A549 (cell line): ENCODE data around the gene IRF4. TPM values are rescaled to one million over a fixed set of nuclear protein-coding genes. Genes with fewer than 3 reads are reported as not detected.

ENCODE experiments used
- ATAC-seq, 2 experiments: fragments of 200-7000 bp in 1 of 2; fragments of >200 bp in 1 of 2; cut with Nextera tagmentation in 1 of 2; cut with Tn5 transposase in 1 of 2; 3 replicates each; pipeline versions ENCODE4 v1.8.0 to v1.9.1; 2018 to 2020; ENCODE audit warnings: mild to moderate bottlenecking in 1 of 2, moderate library complexity in 1 of 2
- CTCF ChIA-PET: fragments of 300-600 bp; sonication (Branson Sonifier 250); formaldehyde crosslinking; extraction: SDS; loops from one replicate; lab custom pipeline; 2021; ENCODE audit warnings: antibody characterized with exemption, inconsistent platforms; lab: Yijun Ruan, JAX
- POLR2A ChIA-PET: fragments of 350-600 bp; formaldehyde crosslinking; extraction: SDS; loops from one replicate; lab custom pipeline; 2021; ENCODE audit warnings: antibody characterized with exemption, inconsistent platforms; lab: Yijun Ruan, JAX
- DNase-seq, 2 experiments: peaks; one replicate each; pipeline versions ENCODE4 v3.0.0 to v3.0.0-alpha.2; 2011 to 2016; ENCODE audit warnings: low read depth in 1 of 2, low spot score in 1 of 2
- FAIRE-seq: peaks from 2 replicates; lab custom pipeline; 2011; peaks lifted over from hg19 to GRCh38; lab: Jason Lieb, UNC
- H3K27ac ChIP-seq, 2 experiments: fragments of >200 bp; sonication (Bioruptor Twin); formaldehyde crosslinking; 3 replicates each; pipeline ENCODE4 v1.5.1; 2016 to 2017
- H3K4me1 ChIP-seq: fragments of >200 bp; sonication (Bioruptor Twin); formaldehyde crosslinking; 3 replicates; pipeline ENCODE4 v1.6.1; 2016
- H3K4me2 ChIP-seq: fragments of >200 bp; sonication (Bioruptor Twin); formaldehyde crosslinking; 3 replicates; pipeline ENCODE4 v1.6.1; 2016
- H3K4me3 ChIP-seq: fragments of >200 bp; sonication (Bioruptor Twin); formaldehyde crosslinking; 3 replicates; pipeline ENCODE4 v1.5.1; 2016
- H3K9me3 ChIP-seq: fragments of >200 bp; sonication (Bioruptor Twin); formaldehyde crosslinking; 3 replicates; pipeline ENCODE4 v1.6.1; 2016
- CBX2 ChIP-seq: fragments of 200-600 bp; sonication (generic); IDR thresholded peaks from 2 replicates; pipeline ENCODE4 v1.6.1; 2016; ENCODE audit warnings: low read depth, mild to moderate bottlenecking, borderline replicate concordance
- EHF ChIP-seq: fragments of 250-450 bp; sonication (Bioruptor Pico); IDR thresholded peaks from 2 replicates; pipeline ENCODE4 v1.5.0; 2020; ENCODE audit warnings: mild to moderate bottlenecking
- FOSB ChIP-seq: fragments of 250-450 bp; sonication (Bioruptor Pico); IDR thresholded peaks from 2 replicates; pipeline ENCODE4 v1.5.0; 2020; ENCODE audit warnings: mild to moderate bottlenecking, moderate library complexity
- FOSL2 ChIP-seq, 2 experiments: fragments of 450-650 bp in 1 of 2; fragments of >200 bp in 1 of 2; sonication (Bioruptor Twin) in 1 of 2; formaldehyde crosslinking; IDR thresholded peaks; 2 replicates each; pipeline versions ENCODE4 v1.5.0 to v1.6.1; 2016 to 2020; ENCODE audit warnings: mild to moderate bottlenecking in 1 of 2, moderate library complexity in 1 of 2
- GATA3 ChIP-seq: IDR thresholded peaks from 2 replicates; pipeline ENCODE4 v1.6.1; 2012; ENCODE audit warnings: borderline replicate concordance
- JUN ChIP-seq, 2 experiments: fragments of >200 bp; sonication (Bioruptor Twin); formaldehyde crosslinking; IDR thresholded peaks; 2 replicates in 1 of 2; 3 replicates in 1 of 2; pipeline ENCODE4 v1.6.1; 2016 to 2017
- JUNB ChIP-seq: fragments of >200 bp; sonication (Bioruptor Twin); formaldehyde crosslinking; IDR thresholded peaks from 2 replicates; pipeline ENCODE4 v1.6.1; 2016
- MAFK ChIP-seq: fragments of 450-650 bp; IDR thresholded peaks from 2 replicates; pipeline ENCODE4 v1.6.1; 2014; ENCODE audit not compliant: partially characterized antibody
- MYC ChIP-seq: IDR thresholded peaks from 2 replicates; pipeline ENCODE4 v1.6.1; 2012; ENCODE audit warnings: mild to moderate bottlenecking, inconsistent platforms, low read length, improper control_type of control experiment, borderline replicate concordance
- NPAS2 ChIP-seq: fragments of 250-450 bp; sonication (Bioruptor Pico); IDR thresholded peaks from 2 replicates; pipeline ENCODE4 v1.8.0; 2022; ENCODE audit warnings: mild to moderate bottlenecking, moderate library complexity, borderline replicate concordance
- PHF8 ChIP-seq: fragments of 200-600 bp; sonication (generic); IDR thresholded peaks from 2 replicates; pipeline ENCODE4 v1.6.1; 2016; ENCODE audit warnings: low read depth, mild to moderate bottlenecking, antibody characterized with exemption, moderate library complexity, borderline replicate concordance
- RARB ChIP-seq: fragments of 250-450 bp; sonication (Bioruptor Pico); IDR thresholded peaks from 2 replicates; pipeline ENCODE4 v1.8.0; 2021; ENCODE audit warnings: mild to moderate bottlenecking, moderate library complexity
- RCOR1 ChIP-seq: fragments of 150-350 bp; IDR thresholded peaks from 2 replicates; pipeline ENCODE4 v1.6.1; 2014; ENCODE audit warnings: antibody characterized with exemption, low read length, low read depth
- RFX5 ChIP-seq: fragments of 450-650 bp; IDR thresholded peaks from 2 replicates; pipeline ENCODE4 v1.7.1; 2014; ENCODE audit warnings: antibody characterized with exemption, mild to moderate bottlenecking, moderate library complexity
- RNF2 ChIP-seq: fragments of 200-600 bp; sonication (generic); IDR thresholded peaks from 2 replicates; pipeline ENCODE4 v1.6.1; 2016; ENCODE audit warnings: low read depth, mild to moderate bottlenecking, antibody characterized with exemption, moderate library complexity, borderline replicate concordance
- SREBF2 ChIP-seq: fragments of 450-650 bp; IDR thresholded peaks from 2 replicates; pipeline ENCODE4 v1.6.1; 2014; ENCODE audit warnings: mild to moderate bottlenecking, moderate library complexity
- TP53 ChIP-seq: fragments of 250-450 bp; sonication (Bioruptor Pico); IDR thresholded peaks from 2 replicates; pipeline ENCODE4 v1.5.0; 2021; ENCODE audit warnings: mild to moderate bottlenecking, moderate library complexity
- ZC3H11A ChIP-seq: fragments of 450-650 bp; IDR thresholded peaks from 2 replicates; pipeline ENCODE4 v1.6.1; 2014; ENCODE audit warnings: antibody characterized with exemption, mild to moderate bottlenecking
- ZFP36 ChIP-seq: fragments of 450-650 bp; IDR thresholded peaks from 2 replicates; pipeline ENCODE4 v1.6.1; 2014; ENCODE audit warnings: borderline replicate concordance; ENCODE audit not compliant: partially characterized antibody
- WGBS: methylation state at CpG from one replicate; pipeline ENCODE4 v1.1.6; 2017; ENCODE audit errors: missing lambda C conversion rate; 5-methylcytosine and 5-hydroxymethylcytosine counted together
- polyA plus RNA-seq, 4 experiments: library from polyadenylated mRNA; depleted of rRNA in 3 of 4; stranded (reverse); fragments of >200 nt; fragmentation: RNase III in 1 of 4; extraction: RNeasy Plus Mini Kit Qiagen cat#74134 plus additional on column Dnase treatment in 1 of 4; gene quantifications; 2 replicates in 3 of 4; 3 replicates in 1 of 4; pipeline ENCODE4 v1.2.3, GENCODE V29; 2011 to 2017
- TF ChIP-seq, protein P1 (sequence below): fragments of 200-600 bp; sonication (generic); IDR thresholded peaks from 2 replicates; pipeline ENCODE4 v1.6.1; 2016; ENCODE audit warnings: antibody characterized with exemption, mild to moderate bottlenecking, moderate library complexity
- TF ChIP-seq, protein P2 (sequence below): IDR thresholded peaks from 2 replicates; pipeline ENCODE4 v1.6.1; 2012
- TF ChIP-seq, protein P3 (sequence below): fragments of 450-650 bp; IDR thresholded peaks from 2 replicates; pipeline ENCODE4 v1.6.1; 2014; ENCODE audit warnings: antibody characterized with exemption

IRF4 gene
- polyA plus RNA-seq, 2 of the 4 experiments (the other 2 are of a cell fraction), result 0.03 TPM

DNA sequence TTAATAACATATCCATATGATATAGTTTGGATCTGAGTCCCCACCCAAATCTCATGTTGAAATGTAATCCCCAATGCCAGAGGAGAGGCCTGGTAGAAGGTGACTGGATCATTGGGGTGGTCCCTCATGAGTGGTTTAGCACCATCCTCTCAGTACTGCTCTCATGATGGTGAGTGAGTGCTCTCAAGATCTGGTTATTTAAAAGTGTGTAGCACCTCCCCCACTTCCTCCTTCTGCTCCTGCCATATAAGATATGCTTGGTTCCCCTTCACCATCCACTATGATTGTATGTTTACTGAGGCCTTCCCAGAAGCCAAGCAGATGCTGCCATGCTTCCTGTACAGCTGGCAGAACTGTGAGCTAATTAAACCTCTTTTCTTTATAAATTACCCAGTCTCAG is 22.9 kb downstream of the IRF4 start:
- ATAC-seq (no peak), FAIRE-seq (no peak)
- POLR2A ChIA-PET, result no interaction called here
- H3K4me3 ChIP-seq, result no peak overlapping the region
- TF ChIP-seq GATA3 (no peak), RNF2 (no peak), EHF (CRISPR knock-in tag) (no peak), JUN (IDR thresholded peaks at IDR 0.05) (no peak), NPAS2 (CRISPR knock-in tag) (no peak), RARB (CRISPR knock-in tag) (no peak), FOSL2 (IDR thresholded peaks at IDR 0.05) (no peak), FOSL2 (CRISPR knock-in tag; IDR thresholded peaks at IDR 0.05) (no peak), CBX2 (no peak), ZC3H11A (no peak), JUNB (no peak), ZFP36 (no peak), RFX5 (no peak)
- TF ChIP-seq, all 56 proteins: peak for 0
- Histone ChIP-seq H3K4me2 (no peak overlapping the region), H3K27ac (no peak overlapping the region), H3K4me1 (no peaks in the 10 kb centered on the region), H3K9me3 (no peaks in the 10 kb centered on the region)
- CTCF ChIA-PET, result no interaction called here
- DNase-seq, result no peak

DNA sequence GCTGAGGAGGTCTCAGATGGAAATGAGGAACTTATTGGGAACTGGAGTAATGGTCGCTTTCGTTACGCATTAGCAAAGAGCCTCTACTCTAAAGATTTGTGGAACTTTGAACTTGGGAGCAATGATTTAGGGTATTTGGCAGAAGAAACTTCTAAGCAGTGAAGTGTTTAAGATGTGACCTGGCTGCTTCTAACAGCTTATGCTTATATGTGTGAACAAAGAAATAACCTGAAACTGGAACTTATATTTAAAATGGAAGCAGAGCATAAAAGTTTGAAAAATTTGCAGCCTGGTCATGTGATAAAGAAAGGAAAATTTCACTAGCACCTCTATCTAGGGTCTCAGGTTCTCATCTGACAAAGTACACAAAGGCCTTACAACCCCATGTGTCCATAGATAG is 23.5 kb downstream of the IRF4 start:
- H3K4me3 ChIP-seq, result no peak overlapping the region
- TF ChIP-seq, protein P1, sequence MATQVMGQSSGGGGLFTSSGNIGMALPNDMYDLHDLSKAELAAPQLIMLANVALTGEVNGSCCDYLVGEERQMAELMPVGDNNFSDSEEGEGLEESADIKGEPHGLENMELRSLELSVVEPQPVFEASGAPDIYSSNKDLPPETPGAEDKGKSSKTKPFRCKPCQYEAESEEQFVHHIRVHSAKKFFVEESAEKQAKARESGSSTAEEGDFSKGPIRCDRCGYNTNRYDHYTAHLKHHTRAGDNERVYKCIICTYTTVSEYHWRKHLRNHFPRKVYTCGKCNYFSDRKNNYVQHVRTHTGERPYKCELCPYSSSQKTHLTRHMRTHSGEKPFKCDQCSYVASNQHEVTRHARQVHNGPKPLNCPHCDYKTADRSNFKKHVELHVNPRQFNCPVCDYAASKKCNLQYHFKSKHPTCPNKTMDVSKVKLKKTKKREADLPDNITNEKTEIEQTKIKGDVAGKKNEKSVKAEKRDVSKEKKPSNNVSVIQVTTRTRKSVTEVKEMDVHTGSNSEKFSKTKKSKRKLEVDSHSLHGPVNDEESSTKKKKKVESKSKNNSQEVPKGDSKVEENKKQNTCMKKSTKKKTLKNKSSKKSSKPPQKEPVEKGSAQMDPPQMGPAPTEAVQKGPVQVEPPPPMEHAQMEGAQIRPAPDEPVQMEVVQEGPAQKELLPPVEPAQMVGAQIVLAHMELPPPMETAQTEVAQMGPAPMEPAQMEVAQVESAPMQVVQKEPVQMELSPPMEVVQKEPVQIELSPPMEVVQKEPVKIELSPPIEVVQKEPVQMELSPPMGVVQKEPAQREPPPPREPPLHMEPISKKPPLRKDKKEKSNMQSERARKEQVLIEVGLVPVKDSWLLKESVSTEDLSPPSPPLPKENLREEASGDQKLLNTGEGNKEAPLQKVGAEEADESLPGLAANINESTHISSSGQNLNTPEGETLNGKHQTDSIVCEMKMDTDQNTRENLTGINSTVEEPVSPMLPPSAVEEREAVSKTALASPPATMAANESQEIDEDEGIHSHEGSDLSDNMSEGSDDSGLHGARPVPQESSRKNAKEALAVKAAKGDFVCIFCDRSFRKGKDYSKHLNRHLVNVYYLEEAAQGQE, result no peak
- TF ChIP-seq SREBF2 (no peak), RCOR1 (no peak), FOSB (CRISPR knock-in tag) (no peak), PHF8 (no peak), MAFK (no peak), TP53 (CRISPR knock-in tag) (no peak), MYC (no peak)
- TF ChIP-seq, protein P2, sequence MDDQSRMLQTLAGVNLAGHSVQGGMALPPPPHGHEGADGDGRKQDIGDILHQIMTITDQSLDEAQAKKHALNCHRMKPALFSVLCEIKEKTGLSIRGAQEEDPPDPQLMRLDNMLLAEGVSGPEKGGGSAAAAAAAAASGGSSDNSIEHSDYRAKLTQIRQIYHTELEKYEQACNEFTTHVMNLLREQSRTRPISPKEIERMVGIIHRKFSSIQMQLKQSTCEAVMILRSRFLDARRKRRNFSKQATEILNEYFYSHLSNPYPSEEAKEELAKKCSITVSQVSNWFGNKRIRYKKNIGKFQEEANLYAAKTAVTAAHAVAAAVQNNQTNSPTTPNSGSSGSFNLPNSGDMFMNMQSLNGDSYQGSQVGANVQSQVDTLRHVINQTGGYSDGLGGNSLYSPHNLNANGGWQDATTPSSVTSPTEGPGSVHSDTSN, result no peak
- TF ChIP-seq, protein P3, sequence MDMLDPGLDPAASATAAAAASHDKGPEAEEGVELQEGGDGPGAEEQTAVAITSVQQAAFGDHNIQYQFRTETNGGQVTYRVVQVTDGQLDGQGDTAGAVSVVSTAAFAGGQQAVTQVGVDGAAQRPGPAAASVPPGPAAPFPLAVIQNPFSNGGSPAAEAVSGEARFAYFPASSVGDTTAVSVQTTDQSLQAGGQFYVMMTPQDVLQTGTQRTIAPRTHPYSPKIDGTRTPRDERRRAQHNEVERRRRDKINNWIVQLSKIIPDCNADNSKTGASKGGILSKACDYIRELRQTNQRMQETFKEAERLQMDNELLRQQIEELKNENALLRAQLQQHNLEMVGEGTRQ, result no peak
- TF ChIP-seq, all 56 proteins: peak for 0
- FAIRE-seq (no peak), DNase-seq (no peak), ATAC-seq (no peak)
- Histone ChIP-seq H3K4me2 (no peak overlapping the region), H3K27ac (no peak overlapping the region), H3K9me3 (no peaks in the 10 kb centered on the region), H3K4me1 (no peaks in the 10 kb centered on the region)
- ChIA-PET POLR2A (no interaction called here), CTCF (no interaction called here)
- 90% methylated on average over 3 of the region's 3 CpGs for WGBS
